HepG2 (cell line): ENCODE results near the gene TP53TG5. TPM values are rescaled to one million over a fixed set of nuclear protein-coding genes. Genes with fewer than 3 reads are reported as not detected.

Experiments
- ADNP ChIP-seq: sonication (generic); formaldehyde crosslinking; IDR thresholded peaks from 2 replicates; pipeline ENCODE4 v1.4.0; 2020; ENCODE audit warnings: missing genetic modification reagents
- HNF4A ChIP-seq: sonication (generic); formaldehyde crosslinking; IDR thresholded peaks from 2 replicates; pipeline ENCODE4 v1.4.0; 2020; ENCODE audit warnings: missing genetic modification reagents
- NFE2 ChIP-seq: sonication (generic); formaldehyde crosslinking; IDR thresholded peaks from 2 replicates; pipeline ENCODE4 v1.4.0; 2020; ENCODE audit warnings: missing genetic modification reagents
- PHF5A ChIP-seq: IDR thresholded peaks from one replicate; pipeline ENCODE4 v1.6.1; 2018; ENCODE audit warnings: low read depth, missing genetic modification reagents; ENCODE audit not compliant: unreplicated experiment
- RARA ChIP-seq: IDR thresholded peaks from 2 replicates; pipeline ENCODE4 v1.6.1; 2016; ENCODE audit warnings: missing genetic modification reagents, missing compliant biosample characterization
- REXO4 ChIP-seq: sonication (generic); formaldehyde crosslinking; IDR thresholded peaks from 2 replicates; pipeline ENCODE4 v1.8.0; 2022; ENCODE audit warnings: missing genetic modification reagents, mild to moderate bottlenecking, borderline replicate concordance
- SMARCC2 ChIP-seq: fragments of 450-650 bp; IDR thresholded peaks from 2 replicates; pipeline ENCODE4 v1.6.1; 2017; ENCODE audit warnings: antibody characterized with exemption, mild to moderate bottlenecking
- TGIF2 ChIP-seq: IDR thresholded peaks from 2 replicates; pipeline ENCODE4 v1.6.1; 2016; ENCODE audit warnings: control low read depth, missing compliant biosample characterization
- ZIK1 ChIP-seq: sonication (generic); formaldehyde crosslinking; IDR thresholded peaks from 2 replicates; pipeline ENCODE4 v1.5.0; 2020; ENCODE audit warnings: mild to moderate bottlenecking, low read depth, missing genetic modification reagents, borderline replicate concordance
- ZNF326 ChIP-seq: sonication (generic); formaldehyde crosslinking; IDR thresholded peaks from 2 replicates; pipeline ENCODE4 v1.4.0; 2020; ENCODE audit warnings: missing genetic modification reagents, borderline replicate concordance
- ZNF616 ChIP-seq: sonication (generic); formaldehyde crosslinking; IDR thresholded peaks from 2 replicates; pipeline ENCODE4 v1.5.0; 2020; ENCODE audit warnings: low read depth, mild to moderate bottlenecking, missing genetic modification reagents
- ZNF629 ChIP-seq: sonication (generic); formaldehyde crosslinking; conservative IDR thresholded peaks from 2 replicates; pipeline ENCODE4 v1.5.0; 2020; ENCODE audit warnings: missing genetic modification reagents
- ZNF720 ChIP-seq: sonication (generic); formaldehyde crosslinking; IDR thresholded peaks from 2 replicates; pipeline ENCODE4 v1.4.0; 2020; ENCODE audit warnings: missing genetic modification reagents
- polyA plus RNA-seq, 8 experiments: library from polyadenylated mRNA; depleted of rRNA in 3 of 8; stranded (reverse) in 7 of 8; unstranded in 1 of 8; fragments of >200 nt; fragmentation: Illumina TruSeq in 4 of 8; extraction: Trizol in 4 of 8; gene quantifications; 2 replicates each; pipeline versions ENCODE4 v1.2.1 to v1.2.3, GENCODE V29; 2011 to 2016; ENCODE audit warnings: low read depth in 4 of 8, missing spikeins in 1 of 8, mixed read lengths in 1 of 8; ENCODE audit not compliant: insufficient read depth in 1 of 8
- total RNA-seq, 5 experiments: library from RNA; depleted of rRNA; stranded (reverse); fragments of >200 nt; fragmentation: Illumina TruSeq; extraction: Trizol; gene quantifications; 2 replicates each; pipeline ENCODE4 v1.2.3, GENCODE V29; 2016; ENCODE audit warnings: low read depth in 1 of 5
- TF ChIP-seq, protein P1 (sequence below): sonication (generic); formaldehyde crosslinking; conservative IDR thresholded peaks from 2 replicates; pipeline ENCODE4 v1.5.0; 2020; ENCODE audit warnings: missing genetic modification reagents
- TF ChIP-seq, protein P2 (sequence below): sonication (generic); formaldehyde crosslinking; IDR thresholded peaks from 2 replicates; pipeline ENCODE4 v1.8.0; 2022; ENCODE audit warnings: low read depth, missing genetic modification reagents
- TF ChIP-seq, protein P3 (sequence below): IDR thresholded peaks from 2 replicates; pipeline ENCODE4 v1.6.1; 2016; ENCODE audit warnings: low read depth, missing genetic modification reagents, missing compliant biosample characterization
- TF ChIP-seq, protein P4 (sequence below): IDR thresholded peaks from 2 replicates; pipeline ENCODE4 v1.6.1; 2016
- TF ChIP-seq, protein P5 (sequence below): sonication (generic); formaldehyde crosslinking; conservative IDR thresholded peaks from 2 replicates; pipeline ENCODE4 v1.8.0; 2022; ENCODE audit warnings: missing genetic modification reagents

TP53TG5 gene
- total and polyA plus RNA-seq, 2 of the 13 experiments (the other 11 are each of a cell fraction or from before 2014, with no cell fraction given) = 0.11 TPM; not detected in 1

DNA sequence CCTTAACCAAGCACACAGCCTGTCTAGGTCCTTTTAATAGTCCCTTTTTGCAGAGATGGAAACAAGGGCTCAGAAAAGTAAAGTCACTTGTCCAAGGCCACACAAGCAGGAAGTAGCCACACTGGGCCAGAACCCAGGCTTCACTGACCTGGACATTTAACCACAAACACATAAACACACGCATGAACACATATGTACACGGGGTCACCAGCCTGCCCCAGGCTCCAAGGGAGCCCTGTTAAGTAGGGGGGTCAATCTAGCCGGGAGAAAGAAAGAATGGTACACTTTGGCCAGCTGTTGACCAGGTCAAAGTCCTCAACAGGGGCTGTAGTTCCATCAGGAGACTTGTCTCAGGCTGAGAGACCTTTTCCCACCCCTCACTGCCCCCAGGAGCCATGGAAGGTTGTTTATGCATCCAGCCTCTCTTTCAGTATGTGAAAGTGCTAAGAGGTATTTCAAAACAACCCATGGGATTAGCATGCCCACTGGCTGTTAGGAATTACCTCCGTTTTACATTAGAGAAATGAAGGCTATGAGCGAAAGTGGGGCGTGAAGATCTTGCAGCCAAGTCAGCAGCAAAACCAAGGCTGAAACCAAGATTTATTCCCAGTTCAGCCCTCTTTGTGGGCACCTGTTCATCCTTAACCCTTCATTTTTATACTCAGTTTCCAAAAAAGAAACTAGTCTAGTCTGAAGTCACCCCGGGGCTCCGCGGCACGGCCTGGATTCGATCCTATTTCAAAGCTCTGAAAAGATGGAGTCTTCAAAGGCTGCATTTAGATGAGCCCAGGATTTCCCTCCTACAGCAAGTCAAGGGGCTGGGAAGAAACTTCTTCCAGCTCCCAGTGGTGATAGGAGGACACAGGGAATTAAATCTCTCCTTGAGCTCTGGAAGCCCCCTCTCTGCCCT, 39.7 kb downstream of the TP53TG5 start (continued):
- TF ChIP-seq, protein P1, sequence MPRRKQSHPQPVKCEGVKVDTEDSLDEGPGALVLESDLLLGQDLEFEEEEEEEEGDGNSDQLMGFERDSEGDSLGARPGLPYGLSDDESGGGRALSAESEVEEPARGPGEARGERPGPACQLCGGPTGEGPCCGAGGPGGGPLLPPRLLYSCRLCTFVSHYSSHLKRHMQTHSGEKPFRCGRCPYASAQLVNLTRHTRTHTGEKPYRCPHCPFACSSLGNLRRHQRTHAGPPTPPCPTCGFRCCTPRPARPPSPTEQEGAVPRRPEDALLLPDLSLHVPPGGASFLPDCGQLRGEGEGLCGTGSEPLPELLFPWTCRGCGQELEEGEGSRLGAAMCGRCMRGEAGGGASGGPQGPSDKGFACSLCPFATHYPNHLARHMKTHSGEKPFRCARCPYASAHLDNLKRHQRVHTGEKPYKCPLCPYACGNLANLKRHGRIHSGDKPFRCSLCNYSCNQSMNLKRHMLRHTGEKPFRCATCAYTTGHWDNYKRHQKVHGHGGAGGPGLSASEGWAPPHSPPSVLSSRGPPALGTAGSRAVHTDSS (CRISPR knock-in tag) = 0 out of 2 replicates have a peak, but pooled peaks have one; percentile 68
- TF ChIP-seq, protein P2, sequence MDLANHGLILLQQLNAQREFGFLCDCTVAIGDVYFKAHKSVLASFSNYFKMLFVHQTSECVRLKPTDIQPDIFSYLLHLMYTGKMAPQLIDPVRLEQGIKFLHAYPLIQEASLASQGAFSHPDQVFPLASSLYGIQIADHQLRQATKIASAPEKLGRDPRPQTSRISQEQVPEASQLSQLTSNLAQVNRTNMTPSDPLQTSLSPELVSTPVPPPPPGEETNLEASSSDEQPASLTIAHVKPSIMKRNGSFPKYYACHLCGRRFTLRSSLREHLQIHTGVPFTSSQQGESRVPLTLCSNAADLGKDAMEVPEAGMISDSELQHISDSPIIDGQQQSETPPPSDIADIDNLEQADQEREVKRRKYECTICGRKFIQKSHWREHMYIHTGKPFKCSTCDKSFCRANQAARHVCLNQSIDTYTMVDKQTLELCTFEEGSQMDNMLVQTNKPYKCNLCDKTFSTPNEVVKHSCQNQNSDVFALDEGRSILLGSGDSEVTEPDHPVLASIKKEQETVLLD (CRISPR knock-in tag) = no peak
- no peak for TF ChIP-seq ZNF326 (CRISPR knock-in tag)
- no peak for TF ChIP-seq REXO4 (CRISPR knock-in tag)
- no peak for TF ChIP-seq NFE2 (CRISPR knock-in tag)
- TF ChIP-seq, protein P3, sequence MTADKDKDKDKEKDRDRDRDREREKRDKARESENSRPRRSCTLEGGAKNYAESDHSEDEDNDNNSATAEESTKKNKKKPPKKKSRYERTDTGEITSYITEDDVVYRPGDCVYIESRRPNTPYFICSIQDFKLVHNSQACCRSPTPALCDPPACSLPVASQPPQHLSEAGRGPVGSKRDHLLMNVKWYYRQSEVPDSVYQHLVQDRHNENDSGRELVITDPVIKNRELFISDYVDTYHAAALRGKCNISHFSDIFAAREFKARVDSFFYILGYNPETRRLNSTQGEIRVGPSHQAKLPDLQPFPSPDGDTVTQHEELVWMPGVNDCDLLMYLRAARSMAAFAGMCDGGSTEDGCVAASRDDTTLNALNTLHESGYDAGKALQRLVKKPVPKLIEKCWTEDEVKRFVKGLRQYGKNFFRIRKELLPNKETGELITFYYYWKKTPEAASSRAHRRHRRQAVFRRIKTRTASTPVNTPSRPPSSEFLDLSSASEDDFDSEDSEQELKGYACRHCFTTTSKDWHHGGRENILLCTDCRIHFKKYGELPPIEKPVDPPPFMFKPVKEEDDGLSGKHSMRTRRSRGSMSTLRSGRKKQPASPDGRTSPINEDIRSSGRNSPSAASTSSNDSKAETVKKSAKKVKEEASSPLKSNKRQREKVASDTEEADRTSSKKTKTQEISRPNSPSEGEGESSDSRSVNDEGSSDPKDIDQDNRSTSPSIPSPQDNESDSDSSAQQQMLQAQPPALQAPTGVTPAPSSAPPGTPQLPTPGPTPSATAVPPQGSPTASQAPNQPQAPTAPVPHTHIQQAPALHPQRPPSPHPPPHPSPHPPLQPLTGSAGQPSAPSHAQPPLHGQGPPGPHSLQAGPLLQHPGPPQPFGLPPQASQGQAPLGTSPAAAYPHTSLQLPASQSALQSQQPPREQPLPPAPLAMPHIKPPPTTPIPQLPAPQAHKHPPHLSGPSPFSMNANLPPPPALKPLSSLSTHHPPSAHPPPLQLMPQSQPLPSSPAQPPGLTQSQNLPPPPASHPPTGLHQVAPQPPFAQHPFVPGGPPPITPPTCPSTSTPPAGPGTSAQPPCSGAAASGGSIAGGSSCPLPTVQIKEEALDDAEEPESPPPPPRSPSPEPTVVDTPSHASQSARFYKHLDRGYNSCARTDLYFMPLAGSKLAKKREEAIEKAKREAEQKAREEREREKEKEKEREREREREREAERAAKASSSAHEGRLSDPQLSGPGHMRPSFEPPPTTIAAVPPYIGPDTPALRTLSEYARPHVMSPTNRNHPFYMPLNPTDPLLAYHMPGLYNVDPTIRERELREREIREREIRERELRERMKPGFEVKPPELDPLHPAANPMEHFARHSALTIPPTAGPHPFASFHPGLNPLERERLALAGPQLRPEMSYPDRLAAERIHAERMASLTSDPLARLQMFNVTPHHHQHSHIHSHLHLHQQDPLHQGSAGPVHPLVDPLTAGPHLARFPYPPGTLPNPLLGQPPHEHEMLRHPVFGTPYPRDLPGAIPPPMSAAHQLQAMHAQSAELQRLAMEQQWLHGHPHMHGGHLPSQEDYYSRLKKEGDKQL (CRISPR knock-in tag) = peak; percentile 26; the same call in 1 of the 2 replicates
- TF ChIP-seq, protein P4, sequence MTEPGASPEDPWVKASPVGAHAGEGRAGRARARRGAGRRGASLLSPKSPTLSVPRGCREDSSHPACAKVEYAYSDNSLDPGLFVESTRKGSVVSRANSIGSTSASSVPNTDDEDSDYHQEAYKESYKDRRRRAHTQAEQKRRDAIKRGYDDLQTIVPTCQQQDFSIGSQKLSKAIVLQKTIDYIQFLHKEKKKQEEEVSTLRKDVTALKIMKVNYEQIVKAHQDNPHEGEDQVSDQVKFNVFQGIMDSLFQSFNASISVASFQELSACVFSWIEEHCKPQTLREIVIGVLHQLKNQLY (CRISPR knock-in tag) = no peak; the same call in 1 of the 2 replicates
- peak; percentile 46; the same call in 1 of the 2 replicates for TF ChIP-seq ZNF629
- TF ChIP-seq ZIK1 (CRISPR knock-in tag) = no peak
- peak; percentile 87 for TF ChIP-seq RARA (CRISPR knock-in tag)
- TF ChIP-seq, protein P5, sequence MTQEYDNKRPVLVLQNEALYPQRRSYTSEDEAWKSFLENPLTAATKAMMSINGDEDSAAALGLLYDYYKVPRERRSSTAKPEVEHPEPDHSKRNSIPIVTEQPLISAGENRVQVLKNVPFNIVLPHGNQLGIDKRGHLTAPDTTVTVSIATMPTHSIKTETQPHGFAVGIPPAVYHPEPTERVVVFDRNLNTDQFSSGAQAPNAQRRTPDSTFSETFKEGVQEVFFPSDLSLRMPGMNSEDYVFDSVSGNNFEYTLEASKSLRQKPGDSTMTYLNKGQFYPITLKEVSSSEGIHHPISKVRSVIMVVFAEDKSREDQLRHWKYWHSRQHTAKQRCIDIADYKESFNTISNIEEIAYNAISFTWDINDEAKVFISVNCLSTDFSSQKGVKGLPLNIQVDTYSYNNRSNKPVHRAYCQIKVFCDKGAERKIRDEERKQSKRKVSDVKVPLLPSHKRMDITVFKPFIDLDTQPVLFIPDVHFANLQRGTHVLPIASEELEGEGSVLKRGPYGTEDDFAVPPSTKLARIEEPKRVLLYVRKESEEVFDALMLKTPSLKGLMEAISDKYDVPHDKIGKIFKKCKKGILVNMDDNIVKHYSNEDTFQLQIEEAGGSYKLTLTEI (CRISPR knock-in tag) = no peak
- TF ChIP-seq TGIF2 (CRISPR knock-in tag) = no peak
- TF ChIP-seq SMARCC2 = no peak
- no peak for TF ChIP-seq ZNF720
- peak; percentile 97 for TF ChIP-seq HNF4A (CRISPR knock-in tag)
- TF ChIP-seq PHF5A (CRISPR knock-in tag) = no peak
- TF ChIP-seq ZNF616 (CRISPR knock-in tag) = no peak
- TF ChIP-seq ADNP (CRISPR knock-in tag) = no peak
